Mesodermal cell (in vitro differentiated cells): ENCODE measurements around the gene NDUFA13.
A peak's percentile ranks its signal among the peaks of the same experiment; 100 is the strongest.

Experiments
- H3K27ac ChIP-seq: 2 replicates; pipeline ENCODE4 v1.7.0; 2013; ENCODE audit warnings: mild to moderate bottlenecking, low read depth, low read length, moderate library complexity; ENCODE audit not compliant: severe bottlenecking
- H3K36me3 ChIP-seq: 2 replicates; pipeline ENCODE4 v1.7.1; 2013; ENCODE audit warnings: mild to moderate bottlenecking, low read length, moderate library complexity; ENCODE audit not compliant: control insufficient read depth, insufficient read depth
- H3K4me1 ChIP-seq: one replicate; pipeline ENCODE4 v1.7.1; 2013; ENCODE audit warnings: mild to moderate bottlenecking, low read length; ENCODE audit not compliant: insufficient read depth, control insufficient read depth, poor library complexity, severe bottlenecking
- H3K4me3 ChIP-seq: 2 replicates; pipeline ENCODE4 v1.7.0; 2013; ENCODE audit warnings: low read length, control low read depth, mild to moderate bottlenecking; ENCODE audit not compliant: insufficient read depth, poor library complexity, severe bottlenecking; ENCODE audit errors: extremely low read depth
- H3K9me3 ChIP-seq: 2 replicates; pipeline ENCODE4 v1.7.1; 2013; ENCODE audit warnings: mild to moderate bottlenecking, low read length, moderate library complexity; ENCODE audit not compliant: control insufficient read depth
- WGBS, 2 experiments: methylation state at CpG; one replicate each; pipeline ENCODE4 v1.1.5; 2013; ENCODE audit warnings: missing lambda C conversion rate in 2 of 2; ENCODE audit not compliant: insufficient coverage in 2 of 2; 5-methylcytosine and 5-hydroxymethylcytosine counted together

NDUFA13 gene

DNA sequence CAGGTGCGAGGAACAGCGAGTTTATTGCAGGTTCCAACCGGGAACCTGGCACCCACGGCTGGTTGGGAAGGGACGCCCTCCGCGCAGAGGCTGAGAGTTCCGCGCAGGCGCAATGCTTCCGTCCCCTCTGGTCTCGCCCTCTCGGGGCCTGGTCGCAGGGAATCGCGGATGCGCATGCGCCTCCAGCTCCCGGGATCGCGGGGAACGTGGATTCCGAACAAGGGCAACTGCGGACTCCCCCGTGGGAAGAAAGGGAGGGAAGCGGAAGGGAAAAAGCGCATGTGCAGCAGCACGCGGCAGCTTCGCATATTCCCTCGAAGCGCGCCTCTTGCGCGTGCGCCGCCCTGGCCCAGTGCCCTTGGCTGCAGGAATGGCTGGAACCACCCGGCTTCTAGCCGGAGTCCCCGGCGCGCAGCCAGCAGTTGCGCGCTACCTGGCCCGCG is 1.8 kb upstream of the NDUFA13 start:
- H3K4me1 ChIP-seq: peaks cover 9% of the 10 kb centered on the region
- 96 to 98% methylated on average over 44 to 46 of the region's 46 CpGs for WGBS, 2 experiments
- H3K27ac ChIP-seq: no peak overlapping the region
- peaks cover 13% of the 10 kb centered on the region for H3K36me3 ChIP-seq
- H3K4me3 ChIP-seq: no peak overlapping the region
- no peaks in the 10 kb centered on the region for H3K9me3 ChIP-seq

DNA sequence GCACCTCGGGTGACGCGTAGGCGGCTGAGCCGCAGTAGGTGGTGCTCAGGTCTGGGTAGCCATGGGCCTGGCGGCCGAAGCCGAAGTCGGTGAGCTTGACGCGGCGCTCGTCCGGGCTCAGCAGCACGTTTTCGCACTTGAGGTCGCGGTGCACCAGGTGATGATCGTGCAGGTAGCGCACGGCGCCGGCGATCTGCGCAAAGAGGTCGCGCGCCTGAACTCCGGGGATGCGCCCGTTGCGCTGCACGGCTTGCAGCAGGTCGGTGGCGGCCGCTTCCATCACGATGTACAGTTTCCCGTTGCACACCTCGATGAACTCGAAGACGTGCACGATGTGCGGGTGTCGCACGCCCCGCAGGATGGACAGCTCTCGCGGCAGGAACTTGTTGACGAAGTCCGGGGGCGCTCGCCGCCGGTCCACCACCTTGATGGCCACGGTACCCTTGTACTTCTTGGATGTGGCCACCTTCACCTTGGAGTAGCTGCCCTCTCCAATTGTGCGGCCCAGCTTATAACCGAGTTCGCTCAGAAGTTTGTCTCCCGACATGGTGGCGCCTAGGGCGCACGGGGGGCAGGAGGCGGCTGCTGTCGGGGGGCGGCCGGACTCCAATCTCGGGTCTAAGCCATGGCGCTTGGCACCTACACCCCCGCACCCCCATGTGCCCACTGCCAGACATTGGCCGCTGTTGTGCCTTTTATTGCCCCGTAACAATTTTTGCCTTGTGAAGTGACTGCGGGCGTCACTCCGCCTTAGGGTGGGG is 964 bp upstream of the NDUFA13 start, which contains the start of gene TSSK6:
Gene TSSK6 (minus strand): TSS at position 668 of the 761 bp plus-strand sequence. CDS start 121 bp downstream, at position 547.
- H3K4me1 ChIP-seq: peaks cover 9% of the 10 kb centered on the region
- peaks cover 22% of the 10 kb centered on the region for H3K36me3 ChIP-seq
- H3K4me3 ChIP-seq: peak within 1 kb of the TSS; percentile 76
- WGBS, 2 experiments: 97 to 98% methylated on average over 73 to 74 of the region's 74 CpGs
- peak within 1 kb of the TSS; percentile 75 for H3K27ac ChIP-seq
- no peaks in the 10 kb centered on the region for H3K9me3 ChIP-seq

DNA sequence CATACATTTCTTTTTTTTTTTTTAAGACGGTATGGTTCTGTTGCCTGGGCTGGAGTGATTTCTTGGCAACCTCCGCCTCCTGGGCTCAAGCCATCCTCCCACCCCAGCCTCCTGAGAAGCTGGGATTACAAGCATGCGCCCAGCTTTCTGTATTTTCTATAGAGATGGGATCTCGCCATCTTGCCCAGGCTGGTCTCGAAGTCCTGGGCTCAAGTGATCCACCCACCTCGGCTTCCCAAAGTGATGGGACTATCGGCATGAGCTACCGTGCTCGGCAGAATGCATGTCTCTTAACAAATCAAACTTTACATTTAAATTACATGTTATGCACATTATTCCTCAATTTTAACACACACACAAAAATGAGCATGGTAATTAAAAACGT is 1.2 kb downstream of the NDUFA13 start:
- H3K9me3 ChIP-seq: no peaks in the 10 kb centered on the region
- H3K4me3 ChIP-seq: peak overlapping the region; percentile 76
- peaks cover 31% of the 10 kb centered on the region for H3K36me3 ChIP-seq
- H3K27ac ChIP-seq: no peak overlapping the region
- WGBS, 2 experiments: 93 to 100% methylated on average over 4 to 8 of the region's 10 CpGs
- H3K4me1 ChIP-seq: peaks cover 9% of the 10 kb centered on the region

DNA sequence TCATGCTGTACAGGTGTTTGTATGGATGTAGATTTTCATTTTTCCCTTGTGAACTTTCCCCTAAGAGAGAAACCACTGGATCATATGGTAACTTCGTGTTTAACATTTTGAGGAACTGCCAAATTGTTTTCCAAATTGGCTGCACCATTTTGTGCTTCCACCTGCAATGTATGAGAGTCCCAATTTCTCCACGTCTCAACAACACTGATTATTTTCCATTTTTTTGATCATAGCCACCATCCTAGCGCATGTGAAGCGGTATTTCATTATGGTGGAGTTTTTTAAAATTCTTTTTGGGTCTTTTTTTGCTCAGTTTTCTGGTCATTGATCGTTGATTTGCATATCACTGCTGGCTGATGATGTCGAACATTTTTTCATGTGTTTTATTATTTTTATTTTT is 5.0 kb downstream of the NDUFA13 start:
- peaks cover 8% of the 10 kb centered on the region for H3K4me1 ChIP-seq
- no peaks in the 10 kb centered on the region for H3K9me3 ChIP-seq
- H3K27ac ChIP-seq: no peak overlapping the region
- WGBS, 2 experiments: 88 to 100% methylated on average over 1 of the region's 6 CpGs
- H3K36me3 ChIP-seq: peaks cover 63% of the 10 kb centered on the region
- no peak overlapping the region for H3K4me3 ChIP-seq

DNA sequence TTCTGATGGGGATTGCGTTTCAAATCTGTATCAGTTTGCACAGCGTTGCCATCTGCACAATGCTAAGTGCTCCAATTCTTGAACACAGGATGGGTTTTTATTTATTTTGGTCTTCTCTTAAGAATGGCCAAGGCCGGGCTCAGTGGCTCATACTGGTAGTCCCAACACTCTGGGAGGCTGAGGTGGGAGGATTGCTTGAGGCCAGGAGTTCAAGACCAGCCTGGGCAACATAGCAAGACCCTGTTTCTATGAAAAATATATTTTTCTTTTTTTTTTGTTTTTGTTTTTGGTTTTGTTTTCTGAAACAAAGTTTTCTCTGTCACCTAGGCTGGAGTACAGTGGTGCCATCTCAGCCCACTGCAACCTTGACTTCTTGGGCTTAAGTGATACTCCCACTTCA is 7.2 kb downstream of the NDUFA13 start:
- no peaks in the 10 kb centered on the region for H3K9me3 ChIP-seq
- peaks cover 10% of the 10 kb centered on the region for H3K4me1 ChIP-seq
- 86 to 94% methylated on average over 1 to 3 of the region's 3 CpGs for WGBS, 2 experiments
- H3K27ac ChIP-seq: no peak overlapping the region
- H3K4me3 ChIP-seq: no peak overlapping the region
- peaks cover 72% of the 10 kb centered on the region for H3K36me3 ChIP-seq

DNA sequence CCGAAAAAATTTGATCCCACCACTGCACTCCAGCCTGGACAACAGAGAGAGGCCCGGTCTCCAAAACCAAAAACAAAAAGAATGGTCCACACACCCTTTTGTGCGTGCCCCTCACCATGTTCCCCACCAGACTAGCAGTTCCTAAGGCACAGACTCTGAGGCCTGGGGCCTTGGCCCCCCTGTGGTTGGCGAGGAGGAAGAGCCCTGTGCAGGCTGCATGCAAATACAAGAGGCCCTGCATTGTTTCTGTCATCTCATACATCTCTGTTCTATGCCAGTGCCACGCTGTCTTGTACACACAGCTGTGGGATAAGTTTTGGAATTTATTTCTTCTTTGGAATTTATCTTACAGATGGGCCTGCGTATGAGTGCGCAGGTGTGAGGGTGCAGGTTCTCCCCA is 8.0 kb downstream of the NDUFA13 start:
- H3K4me1 ChIP-seq: peaks cover 10% of the 10 kb centered on the region
- no peak overlapping the region for H3K4me3 ChIP-seq
- peaks cover 77% of the 10 kb centered on the region for H3K36me3 ChIP-seq
- WGBS, 2 experiments: 94 to 96% methylated on average over 5 to 6 of the region's 7 CpGs
- H3K27ac ChIP-seq: no peak overlapping the region
- H3K9me3 ChIP-seq: no peaks in the 10 kb centered on the region

DNA sequence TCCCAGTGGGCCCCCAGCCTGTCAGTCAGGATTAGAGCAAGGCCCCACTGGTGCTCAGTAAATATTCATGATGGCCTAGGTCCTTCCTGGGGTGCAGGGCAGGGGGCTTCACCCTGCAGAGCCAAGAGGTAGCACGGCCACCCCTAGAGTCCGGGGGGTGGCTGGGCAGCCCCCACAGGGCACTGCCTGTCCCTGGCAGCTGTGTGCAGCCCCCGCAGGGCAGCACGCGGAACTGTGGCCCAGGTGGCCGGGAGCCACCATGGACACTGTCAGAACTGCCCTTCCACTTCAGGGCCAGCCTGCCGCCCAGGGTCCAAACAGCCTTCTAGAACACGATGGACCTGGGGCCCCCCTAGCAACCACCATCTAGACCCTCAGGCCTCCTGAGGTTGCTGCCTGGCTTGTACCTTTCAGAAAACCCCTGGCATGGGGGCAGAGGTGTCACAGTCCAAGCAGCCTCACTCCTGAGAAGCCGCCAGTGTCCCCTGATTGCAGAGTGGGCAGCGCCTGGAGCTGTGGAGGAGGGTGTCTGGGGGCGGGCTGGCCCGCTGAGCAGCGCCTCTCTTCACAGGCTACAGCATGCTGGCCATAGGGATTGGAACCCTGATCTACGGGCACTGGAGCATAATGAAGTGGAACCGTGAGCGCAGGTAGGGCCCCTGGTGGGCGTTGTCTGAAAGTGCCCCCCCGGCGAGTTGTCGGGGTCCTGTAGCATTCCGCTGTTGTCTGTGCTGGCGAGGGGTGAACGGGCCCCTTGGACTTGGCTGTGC is 9.8 kb downstream of the NDUFA13 start:
- Histone ChIP-seq H3K4me1 (peaks cover 19% of the 10 kb centered on the region), H3K36me3 (peaks cover 66% of the 10 kb centered on the region), H3K27ac (no peak overlapping the region), H3K9me3 (no peaks in the 10 kb centered on the region), H3K4me3 (no peak overlapping the region)
- 92 to 94% methylated on average over 17 to 21 of the region's 23 CpGs for WGBS, 2 experiments

DNA sequence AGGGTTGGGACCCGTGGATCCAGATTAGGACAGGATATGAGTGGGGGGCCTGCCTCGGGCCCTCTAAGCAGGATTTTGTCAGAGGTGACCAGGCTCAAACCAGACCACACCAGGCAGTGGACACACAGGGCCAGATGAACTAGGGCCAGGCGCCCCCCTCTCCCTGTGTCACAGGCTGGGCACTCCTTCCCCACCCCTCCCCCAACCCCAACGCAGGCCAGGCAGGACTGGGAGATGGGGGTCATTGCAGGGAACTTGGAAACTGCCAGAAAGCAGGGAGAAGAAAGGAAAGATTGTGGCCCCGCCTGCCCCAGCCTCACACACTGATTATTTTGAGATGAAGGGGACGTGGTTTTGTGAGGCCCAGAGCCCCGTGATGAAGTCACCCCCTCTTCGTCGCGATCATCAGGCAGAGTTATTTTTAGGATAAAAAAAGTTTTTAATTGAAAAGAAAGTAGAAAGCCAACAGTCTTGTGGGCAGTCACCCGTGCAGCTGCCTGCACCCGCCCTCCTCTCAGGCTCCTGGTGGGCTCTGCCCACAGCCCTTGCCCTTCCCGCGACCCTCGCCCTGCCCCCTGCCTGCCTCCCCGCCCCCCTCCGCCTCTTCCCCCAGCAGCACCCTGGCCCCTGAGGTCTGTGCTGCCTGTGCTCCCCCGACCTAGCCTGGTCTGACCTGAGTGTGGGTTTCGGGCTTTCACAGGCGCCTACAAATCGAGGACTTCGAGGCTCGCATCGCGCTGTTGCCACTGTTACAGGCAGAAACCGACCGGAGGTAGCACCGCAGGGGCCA is 10.8 kb downstream of the NDUFA13 start:
- WGBS, 2 experiments: 91 to 98% methylated on average over 19 to 23 of the region's 28 CpGs
- Histone ChIP-seq H3K4me1 (peaks cover 19% of the 10 kb centered on the region), H3K4me3 (no peak overlapping the region), H3K36me3 (peaks cover 68% of the 10 kb centered on the region), H3K9me3 (no peaks in the 10 kb centered on the region), H3K27ac (no peak overlapping the region)

DNA sequence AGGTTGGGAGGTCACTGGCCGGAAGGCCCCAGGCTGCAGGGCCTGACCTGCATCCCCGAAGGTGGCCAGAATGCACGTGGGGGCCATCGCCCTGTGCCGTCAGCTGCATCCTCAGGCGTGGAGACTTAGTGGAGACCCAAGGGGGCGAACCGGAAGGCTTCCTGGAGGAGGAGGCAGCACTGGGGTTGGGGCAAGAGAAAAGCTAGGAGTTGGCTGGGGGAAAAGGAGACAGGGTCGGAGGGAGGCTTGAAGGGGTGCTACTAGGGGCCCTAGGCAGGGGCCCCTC is 11.3 kb downstream of the NDUFA13 start:
- Histone ChIP-seq H3K4me1 (peaks cover 19% of the 10 kb centered on the region), H3K9me3 (no peaks in the 10 kb centered on the region), H3K36me3 (peaks cover 67% of the 10 kb centered on the region), H3K4me3 (no peak overlapping the region), H3K27ac (no peak overlapping the region)
- 94 to 96% methylated on average over 8 to 9 of the region's 9 CpGs for WGBS, 2 experiments

DNA sequence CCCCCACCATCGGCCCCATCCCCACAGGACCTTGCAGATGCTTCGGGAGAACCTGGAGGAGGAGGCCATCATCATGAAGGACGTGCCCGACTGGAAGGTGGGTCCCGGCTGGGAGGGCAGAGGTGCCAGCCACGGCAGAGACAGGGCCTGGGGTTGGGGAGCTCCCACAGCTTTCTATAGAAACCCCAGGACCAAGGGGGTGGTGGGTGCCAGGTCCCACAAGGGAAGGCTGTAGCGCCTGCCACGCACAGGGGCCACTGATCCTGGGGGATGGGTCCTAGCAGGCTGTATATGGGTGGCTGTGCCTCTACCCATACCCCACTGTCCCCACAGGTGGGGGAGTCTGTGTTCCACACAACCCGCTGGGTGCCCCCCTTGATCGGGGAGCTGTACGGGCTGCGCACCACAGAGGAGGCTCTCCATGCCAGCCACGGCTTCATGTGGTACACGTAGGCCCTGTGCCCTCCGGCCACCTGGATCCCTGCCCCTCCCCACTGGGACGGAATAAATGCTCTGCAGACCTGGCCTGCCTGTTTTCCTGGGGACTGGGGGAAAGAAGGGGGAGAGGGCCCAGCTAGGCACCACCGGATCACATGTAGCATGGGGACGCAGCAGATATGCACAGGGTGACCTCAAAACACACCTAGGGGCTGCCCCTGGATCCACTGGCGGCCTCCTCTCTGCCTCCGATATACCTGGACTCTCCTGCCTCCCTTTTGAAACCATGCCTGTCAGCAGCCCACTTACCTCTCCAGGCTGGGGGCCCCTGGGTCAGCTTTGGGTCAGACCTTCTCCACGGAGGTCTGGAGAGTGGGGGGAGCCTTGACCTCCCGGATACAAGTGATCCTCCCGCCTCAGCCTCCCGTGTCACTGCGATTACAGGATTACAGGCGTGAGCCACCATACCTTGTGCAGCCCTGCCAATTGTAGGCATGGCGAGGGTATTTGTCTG is 11.9 kb downstream of the NDUFA13 start:
- peaks cover 19% of the 10 kb centered on the region for H3K4me1 ChIP-seq
- peaks cover 66% of the 10 kb centered on the region for H3K36me3 ChIP-seq
- H3K9me3 ChIP-seq: no peaks in the 10 kb centered on the region
- WGBS, 2 experiments: 95 to 98% methylated on average over 21 to 24 of the region's 27 CpGs
- no peak overlapping the region for H3K4me3 ChIP-seq
- H3K27ac ChIP-seq: no peak overlapping the region
